T-helper 2 cell treated with Interferon-gamma antibody and Interleukin-4, amounts not matched to agents 100 ng/mL and 5 ng/mL, for 36 hours (primary cell): Measurements from ENCODE around the gene ZMIZ2. TPM values are rescaled to one million over a fixed set of nuclear protein-coding genes. Genes with fewer than 3 reads are reported as not detected.

ENCODE experiments used
- intact Hi-C: fragments of 100-400 bp; cut with micrococcal nuclease; formaldehyde crosslinking; loops from one replicate; pipeline ENCODE4 v1.15.1; 2023
- total RNA-seq: library from RNA; stranded (reverse); gene quantifications from 2 replicates; pipeline ENCODE4 v1.2.3, GENCODE V29; 2022

ZMIZ2 gene
- total RNA-seq, 1 donor from 2014 or later = 84.1 TPM

DNA sequence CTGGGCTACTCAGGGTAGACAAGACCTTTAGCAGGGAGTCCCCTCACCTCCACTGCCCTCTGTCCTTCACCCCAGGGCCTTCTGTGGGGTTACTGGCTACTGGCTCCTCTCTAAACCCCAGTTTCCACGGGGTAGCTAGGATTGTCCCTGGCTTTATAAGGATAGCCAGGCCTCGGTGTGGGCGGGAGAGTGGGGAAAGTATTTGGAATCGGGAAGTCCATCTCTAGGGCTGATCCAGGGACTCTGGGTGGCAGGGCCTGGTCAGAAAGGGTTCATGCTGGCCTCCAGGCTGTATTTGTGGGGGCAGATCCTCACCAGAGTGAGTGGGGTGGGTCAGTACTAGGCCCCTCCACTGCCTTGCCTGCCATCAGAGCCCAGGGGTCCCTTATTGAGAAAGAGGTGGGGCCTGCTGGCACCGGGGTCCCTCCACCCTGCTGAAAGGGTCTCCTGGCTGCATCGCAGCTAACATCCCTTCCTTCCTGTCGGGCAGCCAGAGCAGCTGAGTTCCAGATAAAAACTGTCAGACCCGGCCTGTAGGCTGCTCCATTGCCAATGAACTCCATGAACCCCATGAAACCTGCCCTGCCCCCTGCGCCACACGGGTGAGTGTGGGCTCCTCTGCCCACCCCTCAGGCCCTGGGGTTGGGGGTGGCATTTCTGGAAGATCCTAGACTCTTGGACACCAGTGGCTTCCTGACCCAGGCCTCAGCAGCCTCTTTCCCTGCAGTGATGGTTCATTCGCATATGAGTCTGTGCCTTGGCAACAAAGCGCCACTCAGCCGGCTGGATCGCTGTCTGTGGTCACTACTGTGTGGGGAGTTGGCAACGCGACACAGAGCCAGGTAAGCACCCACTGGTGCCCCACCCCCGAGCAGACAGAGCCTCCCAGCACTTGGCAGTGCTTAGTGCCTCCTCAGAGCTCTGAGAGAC lies 7.3 kb downstream of the ZMIZ2 start:
- intact Hi-C loops = no loop called here

DNA sequence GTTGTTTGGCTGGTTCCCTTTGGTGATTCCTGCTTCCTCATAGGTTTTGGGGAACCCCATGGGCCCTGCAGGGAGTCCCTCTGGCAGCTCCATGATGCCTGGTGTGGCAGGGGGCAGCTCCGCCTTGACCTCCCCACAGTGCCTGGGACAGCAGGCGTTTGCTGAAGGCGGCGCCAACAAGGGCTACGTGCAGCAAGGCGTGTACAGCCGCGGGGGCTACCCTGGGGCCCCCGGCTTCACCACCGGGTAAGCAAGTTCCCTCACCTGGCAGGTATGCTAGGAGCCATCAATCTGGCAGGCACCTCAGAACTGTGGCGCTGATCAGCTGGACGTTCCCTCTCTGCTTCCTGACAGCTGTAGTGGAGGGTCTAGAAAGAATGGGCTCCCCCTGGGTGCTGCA lies 8.3 kb downstream of the ZMIZ2 start:
- intact Hi-C loops = no loop called here

DNA sequence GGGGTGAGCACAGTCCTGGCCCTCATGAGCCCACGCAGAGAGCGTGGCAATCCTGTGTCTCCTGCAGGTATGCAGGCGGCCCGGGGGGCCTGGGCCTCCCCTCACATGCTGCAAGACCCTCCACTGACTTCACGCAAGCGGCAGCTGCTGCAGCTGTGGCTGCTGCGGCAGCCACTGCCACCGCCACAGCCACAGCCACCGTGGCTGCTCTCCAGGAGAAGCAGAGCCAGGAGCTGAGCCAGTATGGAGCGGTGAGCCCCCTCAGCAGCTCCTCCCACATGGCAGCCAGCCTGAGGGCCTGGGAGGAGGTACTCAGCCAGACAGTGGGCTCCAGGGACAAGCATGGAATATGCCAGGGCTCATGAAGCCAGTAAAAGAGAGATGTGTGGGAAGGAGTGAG lies 8.7 kb downstream of the ZMIZ2 start:
- intact Hi-C loops = no loop called here

DNA sequence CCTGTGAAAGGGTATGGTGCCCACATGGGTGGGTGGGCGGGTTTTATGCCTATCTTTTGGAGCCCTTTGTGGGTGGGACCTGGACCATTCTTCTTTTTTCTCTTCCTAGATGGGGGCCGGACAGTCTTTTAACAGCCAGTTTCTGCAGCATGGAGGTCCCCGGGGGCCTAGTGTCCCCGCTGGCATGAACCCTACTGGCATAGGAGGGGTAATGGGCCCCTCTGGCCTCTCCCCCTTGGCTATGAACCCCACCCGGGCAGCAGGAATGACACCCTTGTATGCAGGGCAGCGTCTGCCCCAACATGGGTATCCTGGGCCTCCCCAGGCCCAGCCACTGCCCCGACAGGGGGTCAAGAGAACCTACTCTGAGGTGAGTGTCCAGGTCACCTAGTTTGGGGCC lies 9.1 kb downstream of the ZMIZ2 start:
- intact Hi-C loops = no loop called here

DNA sequence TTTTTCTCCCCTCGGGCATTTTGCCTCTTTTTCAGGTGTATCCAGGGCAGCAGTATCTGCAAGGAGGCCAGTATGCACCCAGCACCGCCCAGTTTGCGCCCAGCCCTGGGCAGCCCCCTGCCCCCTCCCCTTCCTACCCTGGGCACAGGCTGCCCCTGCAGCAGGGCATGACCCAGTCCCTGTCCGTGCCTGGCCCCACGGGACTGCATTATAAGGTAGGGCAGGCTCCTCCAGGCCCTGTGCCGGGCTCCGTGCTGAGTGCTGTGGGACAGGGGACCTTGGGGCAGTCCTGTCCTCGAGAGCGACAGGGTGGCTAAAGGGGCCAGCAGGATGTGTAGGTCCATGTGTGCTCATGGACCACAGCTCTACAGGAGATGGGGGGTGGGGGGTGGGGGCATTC lies 10.6 kb downstream of the ZMIZ2 start:
- intact Hi-C loops = no loop called here

DNA sequence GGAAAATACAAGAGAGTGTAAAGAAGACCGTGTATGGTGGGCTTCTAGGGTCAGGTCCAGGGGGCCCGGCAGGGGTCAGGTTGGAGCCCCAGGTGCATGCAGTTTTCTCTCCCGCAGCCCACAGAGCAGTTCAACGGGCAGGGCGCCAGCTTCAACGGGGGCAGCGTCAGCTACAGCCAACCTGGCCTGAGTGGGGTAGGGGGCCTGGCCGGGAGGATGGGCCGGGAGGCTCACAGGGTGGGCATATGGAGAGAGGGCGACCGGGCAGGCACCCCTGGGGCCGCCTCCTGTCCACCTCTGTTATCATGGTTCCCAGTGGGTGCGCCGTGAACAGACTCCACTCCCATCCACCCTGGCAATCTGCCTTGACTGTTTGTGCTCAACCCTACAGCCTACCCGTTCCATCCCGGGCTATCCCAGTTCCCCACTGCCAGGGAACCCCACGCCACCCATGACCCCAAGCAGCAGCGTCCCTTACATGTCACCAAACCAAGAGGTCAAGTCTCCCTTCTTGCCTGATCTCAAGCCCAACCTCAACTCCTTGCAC lies 11.5 kb downstream of the ZMIZ2 start:
- intact Hi-C loops = no loop called here

DNA sequence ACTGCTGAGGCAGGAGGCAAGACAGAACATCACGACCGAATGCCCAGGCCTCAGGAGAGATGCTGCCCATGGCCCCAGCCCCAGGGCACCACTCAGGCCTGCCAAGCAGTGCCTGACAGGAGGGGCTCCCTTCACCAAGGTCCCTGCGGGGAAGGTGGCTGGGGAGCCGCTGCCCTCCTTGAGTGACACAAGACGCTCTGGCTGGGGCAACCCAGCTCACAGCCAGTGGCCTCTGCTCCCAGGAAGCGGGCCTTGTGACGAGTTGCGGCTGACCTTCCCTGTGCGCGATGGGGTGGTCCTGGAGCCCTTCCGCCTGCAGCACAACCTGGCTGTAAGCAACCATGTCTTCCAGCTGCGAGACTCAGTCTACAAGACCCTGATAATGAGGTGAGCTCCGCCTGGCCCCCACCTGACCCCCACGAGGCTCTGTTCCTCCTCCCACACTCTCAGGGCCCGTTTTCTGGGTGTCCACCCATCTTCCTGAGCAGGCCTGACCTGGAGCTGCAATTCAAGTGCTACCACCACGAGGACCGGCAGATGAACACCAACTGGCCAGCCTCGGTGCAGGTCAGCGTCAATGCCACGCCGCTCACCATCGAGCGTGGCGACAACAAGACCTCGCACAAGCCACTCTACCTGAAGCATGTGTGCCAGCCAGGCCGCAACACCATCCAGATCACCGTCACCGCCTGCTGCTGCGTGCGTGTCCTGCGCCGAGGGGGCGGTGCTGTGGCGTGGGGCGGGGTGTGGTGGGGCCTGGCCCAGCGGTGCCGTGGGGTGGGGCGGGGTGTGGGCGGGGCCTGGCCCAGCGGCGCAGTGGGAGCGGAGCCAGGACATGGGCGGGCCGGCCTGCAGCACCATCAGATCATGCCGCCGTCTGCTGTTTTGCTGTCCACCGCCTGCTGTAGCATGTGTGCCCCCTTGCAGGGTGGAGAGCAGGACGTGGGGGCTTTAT lies 12.8 kb downstream of the ZMIZ2 start:
- intact Hi-C loops = no loop called here

DNA sequence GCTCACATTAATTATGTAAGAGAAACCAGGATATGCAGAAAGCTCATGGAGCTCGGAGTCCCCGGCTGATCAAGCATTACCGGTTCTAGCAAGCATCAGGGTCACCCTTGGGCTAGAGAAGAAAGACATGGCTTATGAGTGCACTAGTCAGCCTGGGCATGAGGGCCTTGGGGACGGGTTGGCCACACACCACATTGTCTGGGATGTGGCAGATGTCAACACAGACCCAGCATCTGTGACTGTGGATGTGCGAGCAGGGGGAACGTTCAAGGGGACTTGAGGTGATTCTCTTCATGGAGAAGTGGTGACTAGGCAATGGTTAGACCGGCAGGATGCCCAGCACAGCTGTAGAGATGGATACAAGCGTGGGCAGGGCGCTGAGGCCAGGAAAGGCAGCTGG lies 13.7 kb downstream of the ZMIZ2 start:
- intact Hi-C loops = no loop called here

DNA sequence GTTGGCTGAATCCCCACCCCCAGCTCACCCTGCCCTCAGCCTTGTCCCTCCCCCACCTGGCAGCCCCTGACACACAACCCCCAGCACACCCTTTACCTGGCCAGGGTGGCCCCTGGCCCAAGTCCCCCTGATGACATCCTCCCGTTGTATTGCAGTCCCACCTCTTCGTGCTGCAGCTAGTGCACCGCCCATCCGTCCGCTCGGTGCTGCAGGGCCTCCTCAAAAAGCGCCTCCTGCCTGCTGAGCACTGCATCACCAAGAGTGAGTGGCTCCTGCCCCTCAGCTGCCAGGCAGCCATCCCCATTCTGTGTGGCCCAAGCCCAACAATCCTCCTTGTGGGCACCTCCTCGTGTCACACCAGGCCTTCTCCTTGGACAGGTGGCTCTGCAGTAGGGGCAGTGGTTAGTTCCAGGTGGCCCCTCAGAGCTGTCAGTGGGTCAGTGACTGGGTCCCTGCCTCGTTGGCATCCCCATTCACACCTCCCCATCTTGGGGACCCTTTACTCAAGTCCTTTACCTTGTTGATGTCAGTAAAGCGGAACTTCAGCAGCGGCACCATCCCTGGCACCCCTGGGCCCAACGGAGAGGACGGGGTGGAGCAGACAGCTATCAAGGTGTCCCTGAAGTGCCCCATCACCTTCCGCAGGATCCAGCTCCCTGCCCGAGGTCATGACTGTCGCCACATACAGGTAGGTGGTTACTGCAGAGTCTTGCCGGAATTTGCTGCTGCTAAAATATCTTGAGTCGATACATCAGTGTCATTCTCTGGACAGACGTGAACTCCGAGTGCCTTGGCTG lies 14.3 kb downstream of the ZMIZ2 start:
- intact Hi-C loops = no loop called here

DNA sequence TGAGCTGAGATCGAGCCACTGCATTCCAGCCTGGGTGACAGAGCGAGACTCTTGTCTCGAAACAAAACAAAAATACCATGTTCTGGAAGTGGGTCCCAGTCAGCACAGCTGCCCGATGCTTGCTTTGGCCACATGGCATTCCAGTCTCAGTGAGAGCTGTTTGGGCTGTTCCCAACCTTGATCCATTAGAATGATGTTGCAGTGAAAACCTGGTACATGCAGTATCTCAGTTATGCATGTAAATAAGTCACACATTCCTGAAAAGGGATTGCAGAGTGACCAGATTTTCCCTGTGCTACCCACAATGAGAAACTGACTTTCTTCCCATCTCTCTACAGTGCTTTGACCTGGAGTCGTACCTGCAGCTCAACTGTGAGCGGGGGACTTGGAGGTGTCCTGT lies 15.4 kb downstream of the ZMIZ2 start:
- intact Hi-C loops = no loop called here

DNA sequence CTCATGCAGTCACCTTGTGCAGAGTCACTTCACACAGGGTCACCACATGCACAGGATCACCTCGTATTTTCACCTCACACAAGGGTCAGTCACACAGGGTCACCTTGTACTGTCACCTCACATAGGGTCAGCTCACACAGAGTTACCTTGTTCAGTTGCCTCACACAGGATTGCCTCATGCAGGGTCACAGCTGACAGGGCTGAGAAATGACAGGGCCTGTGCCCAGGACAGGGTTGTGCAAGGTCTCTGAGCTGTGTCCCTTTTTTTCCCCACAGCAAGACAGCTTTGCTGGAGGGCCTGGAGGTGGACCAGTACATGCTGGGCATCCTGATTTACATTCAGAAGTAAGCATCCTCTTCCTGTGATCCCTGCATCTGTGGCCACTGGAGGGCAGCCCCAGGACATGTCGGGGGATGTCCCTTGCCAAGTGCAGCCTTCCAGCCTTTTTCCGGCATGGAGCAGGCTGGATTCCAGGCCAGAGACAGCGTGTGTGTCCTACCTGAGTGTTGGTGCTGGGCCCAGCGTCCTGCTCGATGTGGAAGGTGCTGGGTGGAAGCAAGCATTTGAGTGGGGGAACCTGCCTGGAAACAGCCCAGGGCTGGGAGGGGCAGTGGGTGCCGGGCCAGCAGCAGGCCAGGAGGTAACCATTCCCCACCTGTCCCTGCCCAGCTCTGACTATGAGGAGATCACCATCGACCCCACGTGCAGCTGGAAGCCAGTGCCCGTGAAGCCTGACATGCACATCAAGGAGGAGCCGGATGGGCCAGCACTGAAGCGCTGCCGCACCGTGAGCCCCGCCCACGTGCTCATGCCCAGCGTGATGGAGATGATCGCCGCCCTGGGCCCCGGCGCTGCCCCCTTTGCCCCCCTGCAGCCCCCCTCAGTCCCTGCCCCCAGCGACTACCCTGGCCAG lies 16.3 kb downstream of the ZMIZ2 start:
- intact Hi-C loops = no loop called here

DNA sequence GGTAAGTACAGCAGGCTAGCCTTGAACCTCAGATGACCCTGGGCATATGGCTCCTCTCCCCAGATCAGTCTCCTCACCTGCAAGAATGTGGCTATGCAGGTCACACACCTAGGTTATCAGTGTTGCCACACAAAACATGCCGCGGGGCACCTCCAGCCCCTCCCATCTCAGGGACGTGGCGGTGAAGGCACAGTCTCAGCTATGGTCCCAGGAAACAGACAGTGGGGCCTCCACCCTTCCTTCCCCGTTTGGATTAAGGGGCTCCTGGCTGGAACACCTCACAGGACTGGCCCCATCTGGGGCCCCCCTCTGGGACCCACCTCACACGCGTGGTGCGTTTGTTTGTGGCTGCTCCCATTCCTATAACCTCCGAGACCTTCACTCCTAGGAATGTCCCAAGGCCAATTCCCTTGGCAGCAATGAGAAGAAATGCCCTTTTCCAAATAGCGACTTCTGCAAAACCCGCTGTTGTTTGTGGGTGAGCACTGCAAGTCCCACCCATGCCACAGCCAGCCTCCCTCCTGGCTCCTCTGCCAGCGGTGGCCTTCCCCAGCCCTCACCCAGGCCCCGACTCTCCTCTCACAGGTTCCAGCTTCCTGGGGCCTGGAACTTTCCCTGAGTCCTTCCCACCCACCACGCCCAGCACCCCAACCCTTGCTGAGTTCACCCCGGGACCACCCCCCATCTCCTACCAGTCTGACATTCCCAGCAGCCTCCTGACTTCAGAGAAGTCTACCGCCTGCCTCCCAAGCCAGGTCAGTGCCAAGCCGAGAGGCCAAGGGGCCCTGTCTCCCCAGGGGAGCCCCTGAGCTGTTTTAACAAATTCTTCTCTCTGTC lies 17.1 kb downstream of the ZMIZ2 start:
- intact Hi-C loops = no loop called here

DNA sequence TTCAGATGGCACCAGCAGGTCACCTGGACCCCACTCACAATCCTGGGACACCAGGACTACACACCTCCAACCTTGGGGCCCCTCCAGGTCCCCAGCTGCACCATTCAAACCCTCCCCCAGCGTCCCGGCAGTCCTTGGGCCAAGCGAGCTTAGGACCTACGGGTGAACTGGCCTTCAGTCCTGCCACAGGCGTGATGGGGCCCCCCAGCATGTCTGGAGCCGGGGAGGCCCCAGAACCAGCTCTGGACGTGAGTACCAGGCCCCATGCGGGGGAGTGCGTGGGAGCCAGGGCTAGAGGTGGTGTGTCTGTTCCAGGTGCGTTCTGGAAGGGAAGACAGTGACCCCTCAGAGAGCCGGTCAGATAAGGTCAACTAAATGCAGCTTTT lies 17.8 kb downstream of the ZMIZ2 start:
- intact Hi-C loops = no loop called here

DNA sequence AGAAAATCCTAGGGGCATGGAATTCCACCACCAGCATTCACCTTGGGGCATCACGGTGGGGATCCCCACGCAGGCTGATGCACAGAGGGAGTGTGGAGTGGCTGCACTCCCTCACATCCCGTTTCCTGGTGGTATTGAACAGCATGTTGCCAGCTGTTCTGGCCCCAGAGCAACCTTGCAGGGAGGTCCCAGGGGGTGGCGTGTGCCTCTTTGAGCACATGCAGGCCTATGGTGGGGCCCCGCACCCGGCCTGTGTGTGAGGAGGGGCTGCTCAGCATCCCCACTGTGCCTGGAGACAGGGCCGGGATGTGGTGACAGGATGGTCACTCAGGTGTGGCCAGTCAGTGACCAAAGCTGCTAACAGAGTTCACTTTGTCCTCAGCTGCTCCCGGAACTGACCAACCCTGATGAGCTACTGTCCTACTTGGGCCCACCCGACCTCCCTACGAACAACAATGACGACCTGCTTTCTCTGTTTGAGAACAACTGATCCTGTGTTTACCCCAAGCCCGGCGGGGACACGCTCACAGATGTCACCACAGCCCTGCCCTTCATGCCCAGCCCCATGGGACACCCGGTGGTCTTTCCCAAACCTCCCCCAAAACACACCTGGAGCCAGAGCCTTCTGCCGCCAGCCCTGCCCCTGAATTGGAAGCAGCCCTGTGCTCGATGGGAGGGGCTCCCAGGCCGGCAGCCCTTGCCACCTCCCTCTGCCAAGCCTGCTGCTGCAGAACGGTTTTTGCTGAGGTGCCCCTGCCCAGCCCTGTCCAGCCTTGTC lies 18.7 kb downstream of the ZMIZ2 start:
- intact Hi-C loops = no loop called here

DNA sequence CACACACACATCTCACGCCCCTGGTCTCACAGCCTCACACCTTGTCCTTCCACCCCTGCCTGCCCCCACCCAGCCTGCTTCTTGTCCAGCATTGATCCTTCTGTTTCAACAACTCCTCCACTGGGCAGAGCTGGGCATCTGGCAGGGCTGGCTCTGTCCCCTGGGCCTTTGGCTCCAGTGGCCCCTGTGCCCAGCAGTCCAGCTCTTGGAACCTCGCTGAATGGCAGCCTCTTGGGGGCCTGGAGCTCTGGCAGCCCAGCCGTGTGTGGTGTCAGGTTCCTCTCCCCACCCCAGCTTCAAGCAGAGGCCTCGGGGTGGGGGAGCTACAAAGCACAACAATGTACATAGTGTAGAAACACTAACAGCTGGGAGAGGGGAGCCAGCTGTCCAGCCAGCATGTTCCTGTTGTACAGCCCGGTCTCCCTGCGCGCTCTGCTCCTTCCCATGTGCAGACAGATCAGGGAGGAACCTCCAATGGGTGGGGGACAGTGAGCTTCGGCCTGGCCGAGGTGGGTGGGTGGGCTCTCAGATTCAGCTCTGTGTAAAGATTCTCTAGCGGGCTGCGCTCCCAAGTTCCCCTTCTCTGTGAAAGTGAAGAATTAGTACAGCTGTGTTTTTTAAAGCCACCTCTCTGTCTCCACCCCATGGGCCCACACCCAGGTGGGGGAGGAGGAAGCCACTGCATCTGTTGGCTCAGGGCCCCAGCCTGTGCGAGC lies 19.4 kb downstream of the ZMIZ2 start:
- intact Hi-C loops = no loop called here

DNA sequence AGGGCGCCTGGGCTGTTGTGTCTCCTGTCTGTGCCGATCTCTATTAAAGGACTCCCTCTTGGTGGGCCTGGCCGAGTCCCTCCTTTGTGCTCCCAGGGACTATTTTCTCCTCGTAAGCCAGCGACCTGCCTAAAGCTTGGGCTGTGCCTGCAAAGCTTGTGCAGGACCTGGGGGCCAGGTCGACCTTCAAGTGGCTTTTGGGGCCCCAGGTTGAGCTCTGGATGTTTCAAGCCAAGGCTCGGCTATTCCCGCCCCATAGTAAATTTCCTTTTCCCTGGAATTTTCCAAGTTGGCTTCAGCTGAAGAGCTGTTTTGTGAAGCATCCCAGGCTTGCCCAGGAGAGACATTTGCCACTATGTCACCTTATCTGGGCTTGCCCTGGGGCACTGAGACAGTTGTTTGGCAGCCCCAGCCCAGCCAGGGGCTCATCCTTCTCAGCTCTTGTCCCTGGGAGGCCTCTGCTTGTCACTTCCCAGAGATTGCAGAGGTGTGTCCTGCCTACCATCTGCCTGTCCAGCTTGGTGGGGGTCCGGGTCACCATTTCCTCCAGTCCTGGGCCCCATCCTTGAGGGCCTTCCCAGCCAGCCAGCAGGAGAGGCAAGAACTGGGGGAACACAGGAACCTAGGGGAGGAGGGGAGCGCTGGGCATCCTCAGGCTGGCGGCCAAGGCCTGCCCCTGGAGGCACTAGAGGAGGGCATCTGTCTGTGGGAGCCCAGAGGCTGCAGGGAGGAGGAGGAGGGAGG lies 20.2 kb downstream of the ZMIZ2 start:
- intact Hi-C loops = no loop called here

DNA sequence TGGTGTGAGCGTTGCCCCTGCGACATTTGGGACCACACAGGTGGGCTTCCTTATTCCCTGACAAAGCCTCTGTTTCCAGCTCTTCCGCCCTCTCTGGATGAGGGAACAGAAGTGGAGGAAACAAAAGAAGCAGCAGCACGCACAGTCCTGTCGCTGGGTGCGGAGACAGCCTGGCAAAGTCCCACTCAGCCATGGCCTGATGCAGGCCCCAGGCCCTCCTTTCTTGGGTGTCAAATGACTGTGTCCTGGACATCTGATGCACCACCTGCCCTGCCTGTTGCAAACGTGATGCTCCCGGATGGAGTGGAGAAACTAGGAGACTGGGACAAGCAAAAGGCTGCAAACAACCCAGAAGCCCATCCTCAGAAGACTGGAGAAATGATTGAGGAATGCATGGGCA lies 20.7 kb downstream of the ZMIZ2 start:
- intact Hi-C loops = no loop called here
